Breast epithelium (tissue), 4 donors: ENCODE results near the gene TMEM198. TPM values are rescaled to one million over a fixed set of nuclear protein-coding genes. Genes with fewer than 3 reads are reported as not detected.
A peak's percentile ranks its signal among the peaks of the same experiment; 100 is the strongest.

Source experiments
- DNase-seq, 2 donors: peaks; one replicate each; pipeline ENCODE4 v3.0.0-alpha.2; 2019; ENCODE audit warnings: low spot score in 2 of 2
- H3K27ac ChIP-seq, 2 donors: fragments of 200-600 bp; sonication (generic) in 1 of 2; one replicate each; pipeline ENCODE4 v1.5.1; 2016 to 2019; ENCODE audit warnings: mild to moderate bottlenecking in 1 of 2
- H3K27me3 ChIP-seq, 2 donors: fragments of 200-600 bp; sonication (generic) in 1 of 2; one replicate each; pipeline versions ENCODE4 v1.5.1 to v1.6.0; 2017 to 2019; ENCODE audit warnings: control low read depth in 1 of 2, mild to moderate bottlenecking in 1 of 2
- H3K36me3 ChIP-seq: fragments of 200-600 bp; one replicate; pipeline ENCODE4 v1.5.1; 2019
- H3K4me1 ChIP-seq, 2 donors: fragments of 200-600 bp; sonication (generic); one replicate each; pipeline ENCODE4 v1.5.1; 2016 to 2019; ENCODE audit warnings: control low read depth in 1 of 2
- H3K4me3 ChIP-seq, 3 donors: fragments of 200-600 bp; sonication (generic); 1 replicate in 2 of 3; 2 replicates in 1 of 3; pipeline ENCODE4 v1.5.1; 2016 to 2019; ENCODE audit warnings: mild to moderate bottlenecking in 3 of 3, moderate library complexity in 2 of 3
- H3K9me3 ChIP-seq, 2 donors: fragments of 200-600 bp; sonication (generic) in 1 of 2; one replicate each; pipeline ENCODE4 v1.5.1; 2016 to 2019; ENCODE audit warnings: control low read depth in 1 of 2
- CTCF ChIP-seq, 3 donors: fragments of 450-650 bp; IDR thresholded peaks; one replicate each; pipeline ENCODE4 v1.5.1; 2016 to 2017; ENCODE audit warnings: antibody characterized with exemption in 3 of 3, mild to moderate bottlenecking in 3 of 3, moderate library complexity in 3 of 3
- POLR2A ChIP-seq: fragments of 450-650 bp; IDR thresholded peaks from one replicate; pipeline ENCODE4 v1.6.1; 2016; ENCODE audit warnings: antibody characterized with exemption, mild to moderate bottlenecking, moderate library complexity
- POLR2AphosphoS5 ChIP-seq, 3 donors: sonication (generic); formaldehyde crosslinking; IDR thresholded peaks; one replicate each; pipeline ENCODE4 v1.6.1; 2017; ENCODE audit warnings: antibody characterized with exemption in 3 of 3
- intact Hi-C: fragments of 100-400 bp; cut with DNase I; formaldehyde crosslinking; loops from one replicate; pipeline ENCODE4 v1.15.1; 2023; ENCODE audit warnings: low total_unique reads
- total RNA-seq, 3 donors: library from RNA; depleted of rRNA; stranded (reverse); fragments of >200 nt; gene quantifications; one replicate each; pipeline ENCODE4 v1.1.0, GENCODE V29; 2016

Gene TMEM198
- total RNA-seq, 3 donors from 2014 or later: 1.6 to 1.9 (median 1.8) TPM

GRCh38 chr2:219525533-219526232 is 18.1 kb upstream of the TMEM198 start:
- peaks cover 2 to 64% of the 10 kb centered on the region in 2 donors for H3K27me3 ChIP-seq
- H3K9me3 ChIP-seq: no peaks in the 10 kb centered on the region
- H3K27ac ChIP-seq: no peak overlapping the region
- TF ChIP-seq CTCF (IDR thresholded peaks at IDR 0.05) (no peak), POLR2AphosphoS5 (IDR thresholded peaks at IDR 0.05) (no peak), POLR2A (no peak)
- H3K36me3 ChIP-seq: no peaks in the 10 kb centered on the region
- peaks cover 0 to 8% of the 10 kb centered on the region in 2 donors for H3K4me1 ChIP-seq
- DNase-seq: no peak
- H3K4me3 ChIP-seq: no peak overlapping the region
- intact Hi-C loops: loop anchor here (10.0 kb wide), 2 partner anchors 51 to 121 kb away; no protein-coding TSS in a partner anchor

GRCh38 chr2:219526320-219527075 is 17.3 kb upstream of the TMEM198 start:
- DNase-seq: no peak
- H3K36me3 ChIP-seq: no peaks in the 10 kb centered on the region
- TF ChIP-seq POLR2AphosphoS5 (IDR thresholded peaks at IDR 0.05) (no peak), POLR2A (no peak), CTCF (IDR thresholded peaks at IDR 0.05) (no peak)
- peaks cover 2 to 67% of the 10 kb centered on the region in 2 donors for H3K27me3 ChIP-seq
- no peaks in the 10 kb centered on the region for H3K9me3 ChIP-seq
- H3K27ac ChIP-seq: no peak overlapping the region
- peaks cover 0 to 8% of the 10 kb centered on the region in 2 donors for H3K4me1 ChIP-seq
- intact Hi-C loops: loop anchor here (10.0 kb wide), 2 partner anchors 52 to 122 kb away; no protein-coding TSS in a partner anchor
- no peak overlapping the region for H3K4me3 ChIP-seq

- DNase-seq: no peak
- no peak for TF ChIP-seq POLR2A
- no peak for TF ChIP-seq POLR2AphosphoS5 (IDR thresholded peaks at IDR 0.05)
- H3K4me3 ChIP-seq: no peak overlapping the region
- no peak overlapping the region for H3K27ac ChIP-seq
- peaks cover 2 to 66% of the 10 kb centered on the region in 2 donors for H3K27me3 ChIP-seq
- no peaks in the 10 kb centered on the region for H3K36me3 ChIP-seq
- H3K4me1 ChIP-seq: peaks cover 0 to 6% of the 10 kb centered on the region in 2 donors
- intact Hi-C loops: loop anchor here (10.0 kb wide), 2 partner anchors 52 to 122 kb away; no protein-coding TSS in a partner anchor
- no peaks in the 10 kb centered on the region for H3K9me3 ChIP-seq
Observed at GRCh38 chr2:219527076-219527394, 16.8 kb upstream of the TMEM198 start.

- Histone ChIP-seq H3K36me3 (no peaks in the 10 kb centered on the region), H3K9me3 (no peaks in the 10 kb centered on the region), H3K4me1 (peaks cover 0 to 2% of the 10 kb centered on the region in 2 donors), H3K4me3 (no peak overlapping the region), H3K27ac (no peak overlapping the region), H3K27me3 (peaks cover under 1 to 63% of the 10 kb centered on the region in 2 donors)
- intact Hi-C loops: loop anchor here (10.0 kb wide), 2 partner anchors 53 to 123 kb away; no protein-coding TSS in a partner anchor
- TF ChIP-seq CTCF (IDR thresholded peaks at IDR 0.05) (no peak), POLR2AphosphoS5 (IDR thresholded peaks at IDR 0.05) (no peak), POLR2A (no peak)
- DNase-seq: no peak
Observed at GRCh38 chr2:219527472-219527871, 16.4 kb upstream of the TMEM198 start.

- H3K9me3 ChIP-seq: no peaks in the 10 kb centered on the region
- H3K27ac ChIP-seq: no peak overlapping the region
- H3K36me3 ChIP-seq: no peaks in the 10 kb centered on the region
- no peaks in the 10 kb centered on the region for H3K4me1 ChIP-seq
- TF ChIP-seq CTCF (IDR thresholded peaks at IDR 0.05) (peak; percentile 84 to 99 (median 98)), POLR2AphosphoS5 (IDR thresholded peaks at IDR 0.05) (peak in 1 of 3 donors; percentile 36), POLR2A (no peak)
- peak; percentile 62 to 86 for DNase-seq
- intact Hi-C loops: no loop called here
- peak overlapping the region in 2 of 3 donors; percentile 15 to 46 for H3K4me3 ChIP-seq
- H3K27me3 ChIP-seq: peaks cover 0 to 38% of the 10 kb centered on the region in 2 donors
Observed at GRCh38 chr2:219530048-219530963, 13.5 kb upstream of the TMEM198 start.
